ENCODE measurements around the gene ATXN7L1. TPM values are rescaled to one million over a fixed set of nuclear protein-coding genes. Genes with fewer than 3 reads are reported as not detected.
A peak's percentile ranks its signal among the peaks of the same experiment; 100 is the strongest.
"Not testable (repeated sequence)": the region's sequence is repeated elsewhere in the genome, so short reads cannot be mapped to it uniquely, and the experiment has no call there.

ATXN7L1 gene
- total and polyA plus RNA-seq, 3 experiments from 2014 or later = 9.0 to 18.0 (median 9.7) TPM

GRCh38 chr7:105697753-105698152 lies 178.6 kb downstream of the ATXN7L1 start:
- CTCF ChIA-PET = no interaction called here

GRCh38 chr7:105697169-105697568 lies 179.2 kb downstream of the ATXN7L1 start:
- H3K27me3 Mint-ChIP-seq; DNase-seq; H3K4me3 ChIP-seq (ENCODE audit: low read length); H3K36me3 ChIP-seq (ENCODE audit: insufficient read depth, low read length); POLR2A ChIA-PET; H3K4me3 Mint-ChIP-seq; H3K9me3 ChIP-seq (ENCODE audit: low read length); H3K27ac ChIP-seq (ENCODE audit: low read depth, low read length); H3K27ac Mint-ChIP-seq; H3K36me3 Mint-ChIP-seq; H3K27me3 ChIP-seq (ENCODE audit: insufficient read depth, low read length, poor library complexity, severe bottlenecking): not testable (repeated sequence)
- peaks cover 15% of the 10 kb centered on the region for H3K4me1 ChIP-seq (ENCODE audit: insufficient read depth, low read length)
- CTCF ChIA-PET = interaction anchor here (1.0 kb wide), 1 partner anchor 346 kb away, joined by 3 read pairs; no protein-coding TSS in a partner anchor
- peaks cover 17 to 23% (median 23%) of the 10 kb centered on the region in 3 donors for H3K4me1 Mint-ChIP-seq
- peaks cover 0 to 12% (median 4%) of the 10 kb centered on the region in 5 donors for H3K9me3 Mint-ChIP-seq

More at GRCh38 chr7:105697753-105698152, 178.6 kb downstream of the ATXN7L1 start:
- Histone ChIP-seq H3K4me1 (ENCODE audit: insufficient read depth, low read length) (peaks cover 11% of the 10 kb centered on the region), H3K27me3 (ENCODE audit: insufficient read depth, low read length, poor library complexity, severe bottlenecking) (no peaks in the 10 kb centered on the region), H3K4me3 (ENCODE audit: low read length) (no peak overlapping the region), H3K9me3 (ENCODE audit: low read length) (no peaks in the 10 kb centered on the region), H3K36me3 (ENCODE audit: insufficient read depth, low read length) (no peaks in the 10 kb centered on the region), H3K27ac (ENCODE audit: low read depth, low read length) (no peak overlapping the region)
- POLR2A ChIA-PET = no interaction called here
- Mint-ChIP-seq H3K27me3 (no peaks in the 10 kb centered on the region), H3K9me3 (peaks cover 0 to 12% (median 4%) of the 10 kb centered on the region in 5 donors), H3K4me3 (no peak overlapping the region), H3K36me3 (peaks cover 4 to 10% (median 9%) of the 10 kb centered on the region in 3 donors), H3K27ac (no peak overlapping the region), H3K4me1 (peaks cover 12 to 17% (median 17%) of the 10 kb centered on the region in 3 donors)
- DNase-seq = no peak

GRCh38 chr7:105693576-105693975 lies 182.8 kb downstream of the ATXN7L1 start:
- POLR2A ChIA-PET = no interaction called here
- peaks cover 0 to 12% (median 4%) of the 10 kb centered on the region in 5 donors for H3K9me3 Mint-ChIP-seq
- H3K27ac Mint-ChIP-seq = peak overlapping the region; percentile 2 to 95 (median 62)
- Histone ChIP-seq H3K4me3 (ENCODE audit: low read length) (no peak overlapping the region), H3K4me1 (ENCODE audit: insufficient read depth, low read length) (peaks cover 26% of the 10 kb centered on the region), H3K27ac (ENCODE audit: low read depth, low read length) (no peak overlapping the region), H3K27me3 (ENCODE audit: insufficient read depth, low read length, poor library complexity, severe bottlenecking) (no peaks in the 10 kb centered on the region), H3K36me3 (ENCODE audit: insufficient read depth, low read length) (no peaks in the 10 kb centered on the region), H3K9me3 (ENCODE audit: low read length) (no peaks in the 10 kb centered on the region)
- no peak for DNase-seq
- peak overlapping the region; percentile 49 to 90 (median 70) for H3K4me3 Mint-ChIP-seq
- H3K4me1 Mint-ChIP-seq = peaks cover 43 to 59% (median 56%) of the 10 kb centered on the region in 3 donors
- peaks cover 0 to 1% of the 10 kb centered on the region in 2 donors for H3K27me3 Mint-ChIP-seq
- H3K36me3 Mint-ChIP-seq = peaks cover 7 to 15% (median 10%) of the 10 kb centered on the region in 3 donors
- CTCF ChIA-PET = interaction anchor here (1.1 to 1.4 kb wide), 2 partner anchors 37 to 67 kb away, joined by 3 to 4 read pairs; no protein-coding TSS in a partner anchor

GRCh38 chr7:105691680-105692564 lies 184.5 kb downstream of the ATXN7L1 start:
- Mint-ChIP-seq H3K9me3 (peaks cover 0 to 7% (median 4%) of the 10 kb centered on the region in 5 donors), H3K4me3 (peak overlapping the region; percentile 90 to 97 (median 95)), H3K27me3 (peaks cover 0 to 1% of the 10 kb centered on the region in 2 donors), H3K36me3 (peaks cover 9 to 17% (median 10%) of the 10 kb centered on the region in 3 donors), H3K27ac (peak overlapping the region; percentile 94 to 99 (median 97)), H3K4me1 (peaks cover 51 to 72% (median 69%) of the 10 kb centered on the region in 3 donors)
- H3K27ac ChIP-seq (ENCODE audit: low read depth, low read length) = peak overlapping the region; percentile 89
- peaks cover 26% of the 10 kb centered on the region for H3K4me1 ChIP-seq (ENCODE audit: insufficient read depth, low read length)
- no peaks in the 10 kb centered on the region for H3K27me3 ChIP-seq (ENCODE audit: insufficient read depth, low read length, poor library complexity, severe bottlenecking)
- CTCF ChIA-PET = interaction anchor here (0.8 to 3.9 kb wide), 5 partner anchors 15 to 332 kb away, joined by 3 to 20 read pairs (median 4); no protein-coding TSS in a partner anchor
- POLR2A ChIA-PET = interaction anchor here (0.7 to 1.8 kb wide), 8 partner anchors 15 to 1477 kb away, joined by 3 to 14 read pairs (median 4); partner anchors contain the start of gene HBP1
- no peaks in the 10 kb centered on the region for H3K9me3 ChIP-seq (ENCODE audit: low read length)
- DNase-seq = peak; percentile 63 to 85 (median 80)
- no peaks in the 10 kb centered on the region for H3K36me3 ChIP-seq (ENCODE audit: insufficient read depth, low read length)
- H3K4me3 ChIP-seq (ENCODE audit: low read length) = peak overlapping the region; percentile 87

GRCh38 chr7:105691082-105691679 lies 185.2 kb downstream of the ATXN7L1 start:
- H3K9me3 Mint-ChIP-seq = peaks cover 0 to under 1% (median 0%) of the 10 kb centered on the region in 5 donors
- H3K4me3 ChIP-seq (ENCODE audit: low read length) = peak overlapping the region; percentile 87

GRCh38 chr7:105690325-105690945 lies 186.0 kb downstream of the ATXN7L1 start:
- H3K4me1 ChIP-seq (ENCODE audit: insufficient read depth, low read length) = peaks cover 26% of the 10 kb centered on the region
- no peaks in the 10 kb centered on the region for H3K27me3 ChIP-seq (ENCODE audit: insufficient read depth, low read length, poor library complexity, severe bottlenecking)
- ChIA-PET CTCF (interaction anchor here (1.1 to 3.9 kb wide), 3 partner anchors 14 to 333 kb away, joined by 3 to 20 read pairs (median 10); no protein-coding TSS in a partner anchor), POLR2A (interaction anchor here (1.0 to 1.8 kb wide), 3 partner anchors 13 to 160 kb away, joined by 3 to 14 read pairs (median 5); no protein-coding TSS in a partner anchor)
- H3K9me3 Mint-ChIP-seq = no peaks in the 10 kb centered on the region
- H3K27me3 Mint-ChIP-seq = peaks cover 0 to 1% of the 10 kb centered on the region in 2 donors
- peaks cover 4 to 18% (median 6%) of the 10 kb centered on the region in 3 donors for H3K36me3 Mint-ChIP-seq
- H3K4me3 ChIP-seq (ENCODE audit: low read length) = peak overlapping the region; percentile 87
- peaks cover 51 to 81% (median 74%) of the 10 kb centered on the region in 3 donors for H3K4me1 Mint-ChIP-seq
- peak overlapping the region; percentile 94 to 99 (median 97) for H3K27ac Mint-ChIP-seq
- DNase-seq = no peak
- peak overlapping the region; percentile 90 to 97 (median 95) for H3K4me3 Mint-ChIP-seq
- H3K9me3 ChIP-seq (ENCODE audit: low read length) = no peaks in the 10 kb centered on the region
- peak overlapping the region; percentile 89 for H3K27ac ChIP-seq (ENCODE audit: low read depth, low read length)
- no peaks in the 10 kb centered on the region for H3K36me3 ChIP-seq (ENCODE audit: insufficient read depth, low read length)

More at GRCh38 chr7:105691082-105691679, 185.2 kb downstream of the ATXN7L1 start:
- peak in 4 of 5 donors; percentile 20 to 68 (median 60) for DNase-seq
- peaks cover 26% of the 10 kb centered on the region for H3K4me1 ChIP-seq (ENCODE audit: insufficient read depth, low read length)
- peak overlapping the region; percentile 90 to 97 (median 95) for H3K4me3 Mint-ChIP-seq
- ChIA-PET CTCF (interaction anchor here (0.8 to 3.9 kb wide), 4 partner anchors 14 to 332 kb away, joined by 3 to 20 read pairs (median 6); no protein-coding TSS in a partner anchor), POLR2A (interaction anchor here (0.7 to 1.8 kb wide), 8 partner anchors 14 to 1478 kb away, joined by 3 to 14 read pairs (median 4); partner anchors contain the start of gene HBP1)
- peaks cover 51 to 77% (median 70%) of the 10 kb centered on the region in 3 donors for H3K4me1 Mint-ChIP-seq
- peak overlapping the region; percentile 94 to 99 (median 97) for H3K27ac Mint-ChIP-seq
- H3K27ac ChIP-seq (ENCODE audit: low read depth, low read length) = peak overlapping the region; percentile 89
- H3K9me3 ChIP-seq (ENCODE audit: low read length) = no peaks in the 10 kb centered on the region
- no peaks in the 10 kb centered on the region for H3K36me3 ChIP-seq (ENCODE audit: insufficient read depth, low read length)
- peaks cover 0 to 1% of the 10 kb centered on the region in 2 donors for H3K27me3 Mint-ChIP-seq
- H3K27me3 ChIP-seq (ENCODE audit: insufficient read depth, low read length, poor library complexity, severe bottlenecking) = no peaks in the 10 kb centered on the region
- H3K36me3 Mint-ChIP-seq = peaks cover 10 to 18% (median 13%) of the 10 kb centered on the region in 3 donors
